ENCODE data around the gene CALM3. TPM values are rescaled to one million over a fixed set of nuclear protein-coding genes. Genes with fewer than 3 reads are reported as not detected.
A peak's percentile ranks its signal among the peaks of the same experiment; 100 is the strongest.

The CALM3 gene
- total RNA-seq, 1 donor from 2014 or later = 268 TPM

- DNase-seq (ENCODE audit: extremely low read depth, low read depth, low spot score) = no peak
These were observed 1.3 kb upstream of the CALM3 start for GRCh38 chr19:46599716-46600373.

GRCh38 chr19:46600384-46601317 lies 479 bp upstream of the CALM3 start:
- peak; percentile 85 for DNase-seq (ENCODE audit: extremely low read depth, low read depth, low spot score)

- no peak for DNase-seq (ENCODE audit: extremely low read depth, low read depth, low spot score)
These were observed 1.5 kb downstream of the CALM3 start for GRCh38 chr19:46602392-46603194.

- no peak for DNase-seq (ENCODE audit: extremely low read depth, low read depth, low spot score)
These were observed 2.1 kb downstream of the CALM3 start for GRCh38 chr19:46603195-46603637.

- DNase-seq (ENCODE audit: extremely low read depth, low read depth, low spot score) = no peak
These were observed 2.7 kb downstream of the CALM3 start for GRCh38 chr19:46603752-46604231.

- DNase-seq (ENCODE audit: extremely low read depth, low read depth, low spot score) = no peak
These were observed 3.7 kb downstream of the CALM3 start for GRCh38 chr19:46604781-46605355.

GRCh38 chr19:46605356-46605821 lies 4.3 kb downstream of the CALM3 start:
- DNase-seq (ENCODE audit: extremely low read depth, low read depth, low spot score) = no peak

- DNase-seq (ENCODE audit: extremely low read depth, low read depth, low spot score) = no peak
These were observed 4.9 kb downstream of the CALM3 start for GRCh38 chr19:46606019-46606418.

- DNase-seq (ENCODE audit: extremely low read depth, low read depth, low spot score) = no peak
These were observed 5.7 kb downstream of the CALM3 start for GRCh38 chr19:46606681-46607447.

GRCh38 chr19:46607448-46607841 lies 6.3 kb downstream of the CALM3 start:
- DNase-seq (ENCODE audit: extremely low read depth, low read depth, low spot score) = no peak

- no peak for DNase-seq (ENCODE audit: extremely low read depth, low read depth, low spot score)
These were observed 7.0 kb downstream of the CALM3 start for GRCh38 chr19:46608178-46608577.

- no peak for DNase-seq (ENCODE audit: extremely low read depth, low read depth, low spot score)
These were observed 7.6 kb downstream of the CALM3 start for GRCh38 chr19:46608581-46609345.

GRCh38 chr19:46609511-46610412 lies 8.6 kb downstream of the CALM3 start:
- DNase-seq (ENCODE audit: extremely low read depth, low read depth, low spot score) = no peak

GRCh38 chr19:46610413-46610775 lies 9.3 kb downstream of the CALM3 start:
- DNase-seq (ENCODE audit: extremely low read depth, low read depth, low spot score) = no peak

GRCh38 chr19:46610851-46611770 lies 10.0 kb downstream of the CALM3 start:
- DNase-seq (ENCODE audit: extremely low read depth, low read depth, low spot score) = no peak

GRCh38 chr19:46611776-46612175 lies 10.6 kb downstream of the CALM3 start:
- DNase-seq (ENCODE audit: extremely low read depth, low read depth, low spot score) = no peak

- no peak for DNase-seq (ENCODE audit: extremely low read depth, low read depth, low spot score)
These were observed 12.4 kb downstream of the CALM3 start for GRCh38 chr19:46613525-46613924.
